CD8-positive, alpha-beta memory T cell (primary cell): Measurements from ENCODE around the gene PYGB. TPM values are rescaled to one million over a fixed set of nuclear protein-coding genes. Genes with fewer than 3 reads are reported as not detected.

Source experiments
- CTCF ChIA-PET: fragments of 350-600 bp; sonication (Branson Sonifier 250); formaldehyde crosslinking; loops from one replicate; lab custom pipeline; 2021; ENCODE audit warnings: antibody characterized with exemption; lab: Charles Lee
- POLR2A ChIA-PET: fragments of 350-600 bp; sonication (Branson Sonifier 250); formaldehyde crosslinking; loops from one replicate; lab custom pipeline; 2021; ENCODE audit warnings: antibody characterized with exemption; lab: Charles Lee
- DNase-seq, 5 donors: peaks; one replicate each; pipeline versions ENCODE4 v3.0.0 to v3.0.0-alpha.2; 2020 to 2022; ENCODE audit warnings: mixed read lengths in 1 of 5
- H3K27ac ChIP-seq: one replicate; pipeline ENCODE4 v1.7.0; 2013; ENCODE audit warnings: low read depth, mild to moderate bottlenecking, low read length, moderate library complexity
- H3K27me3 ChIP-seq: 2 replicates; pipeline ENCODE4 v1.7.0; 2013; ENCODE audit warnings: low read length, mild to moderate bottlenecking; ENCODE audit not compliant: insufficient read depth, poor library complexity, severe bottlenecking
- H3K36me3 ChIP-seq: 2 replicates; pipeline ENCODE4 v1.7.0; 2013; ENCODE audit warnings: mild to moderate bottlenecking, low read length, moderate library complexity; ENCODE audit not compliant: insufficient read depth
- H3K4me1 ChIP-seq: 2 replicates; pipeline ENCODE4 v1.7.0; 2013; ENCODE audit warnings: mild to moderate bottlenecking, low read length, moderate library complexity; ENCODE audit not compliant: insufficient read depth
- H3K4me3 ChIP-seq: 2 replicates; pipeline ENCODE4 v1.7.0; 2013; ENCODE audit warnings: mild to moderate bottlenecking, low read length
- H3K9me3 ChIP-seq: 2 replicates; pipeline ENCODE4 v1.7.0; 2013; ENCODE audit warnings: mild to moderate bottlenecking, low read length
- H3K27ac Mint-ChIP-seq, 8 donors: one replicate each; pipeline ENCODE4 v1.8.0; 2020 to 2021; ENCODE audit warnings: mixed read lengths in 8 of 8, mild to moderate bottlenecking in 6 of 8, inconsistent platforms in 3 of 8, moderate library complexity in 3 of 8
- H3K27me3 Mint-ChIP-seq, 2 donors: one replicate each; pipeline ENCODE4 v1.8.0; 2020 to 2021; ENCODE audit warnings: mixed read lengths in 2 of 2, mild to moderate bottlenecking in 1 of 2, moderate library complexity in 1 of 2
- H3K36me3 Mint-ChIP-seq, 3 donors: one replicate each; pipeline ENCODE4 v1.8.0; 2020 to 2021; ENCODE audit warnings: mixed read lengths in 3 of 3, inconsistent platforms in 1 of 3, mild to moderate bottlenecking in 1 of 3
- H3K4me1 Mint-ChIP-seq, 3 donors: one replicate each; pipeline ENCODE4 v1.8.0; 2020 to 2021; ENCODE audit warnings: mixed read lengths in 3 of 3, inconsistent platforms in 1 of 3, mild to moderate bottlenecking in 1 of 3
- H3K4me3 Mint-ChIP-seq, 7 donors: one replicate each; pipeline ENCODE4 v1.8.0; 2020 to 2021; ENCODE audit warnings: mixed read lengths in 7 of 7, mild to moderate bottlenecking in 6 of 7, moderate library complexity in 4 of 7, inconsistent platforms in 2 of 7
- H3K9me3 Mint-ChIP-seq, 5 donors: one replicate each; pipeline ENCODE4 v1.8.0; 2020 to 2022; ENCODE audit warnings: mixed read lengths in 5 of 5, mild to moderate bottlenecking in 3 of 5, moderate library complexity in 2 of 5, inconsistent platforms in 1 of 5
- polyA plus RNA-seq: library from polyadenylated mRNA; unstranded; fragments of 300-500 nt; fragmentation: Illumina TruSeq; gene quantifications from one replicate; pipeline ENCODE4 v1.2.3, GENCODE V29; 2021
- total RNA-seq, 2 experiments: library from RNA; stranded (reverse); gene quantifications; one replicate each; pipeline ENCODE4 v1.2.3, GENCODE V29; 2021

PYGB gene
- total and polyA plus RNA-seq, 3 experiments from 2014 or later = 32.5 to 35.7 (median 35.6) TPM

GRCh38 chr20:25222461-25223178 is 25.3 kb upstream of the PYGB start:
- Mint-ChIP-seq H3K27ac (peak overlapping the region in 1 of 8 donors; percentile 79), H3K27me3 (no peaks in the 10 kb centered on the region), H3K36me3 (peaks cover 0 to 50% (median 6%) of the 10 kb centered on the region in 3 donors), H3K4me3 (no peak overlapping the region), H3K9me3 (no peaks in the 10 kb centered on the region), H3K4me1 (peaks cover 0 to 3% (median 0%) of the 10 kb centered on the region in 3 donors)
- Histone ChIP-seq H3K4me1 (no peaks in the 10 kb centered on the region), H3K4me3 (no peak overlapping the region), H3K27me3 (no peaks in the 10 kb centered on the region), H3K36me3 (no peaks in the 10 kb centered on the region), H3K27ac (no peak overlapping the region), H3K9me3 (no peaks in the 10 kb centered on the region)
- POLR2A ChIA-PET = no interaction called here
- peak in 1 of 5 donors; percentile 20 for DNase-seq
- CTCF ChIA-PET = no interaction called here

DNA sequence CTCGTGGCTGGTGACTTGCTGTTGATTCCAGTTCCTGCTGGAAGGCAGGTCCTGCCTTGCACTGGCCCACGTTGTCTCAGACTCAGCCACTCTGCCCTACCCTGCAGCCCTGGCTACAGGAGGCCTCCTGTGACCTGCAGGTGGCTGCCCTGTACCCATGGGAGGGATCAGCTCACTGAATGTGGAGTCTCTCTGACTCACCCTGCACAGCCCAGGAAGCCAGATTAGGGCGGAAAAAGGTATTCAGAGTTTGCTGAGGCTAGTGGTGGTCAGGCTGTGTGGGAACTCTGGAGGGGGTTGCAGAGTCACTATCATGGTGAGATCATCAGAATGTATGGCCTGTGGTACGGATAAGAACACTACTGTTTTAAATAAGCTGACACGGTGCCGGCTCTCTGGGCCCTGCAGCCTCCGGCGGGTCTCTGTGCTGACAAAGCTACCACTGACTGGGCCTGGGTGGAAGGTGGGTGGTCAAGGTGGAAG is 24.7 kb upstream of the PYGB start:
- CTCF ChIA-PET = no interaction called here
- peak overlapping the region; percentile 31 for H3K27ac ChIP-seq
- no peak overlapping the region for H3K4me3 ChIP-seq
- DNase-seq = peak in 1 of 5 donors; percentile 45
- no peak overlapping the region for H3K4me3 Mint-ChIP-seq
- H3K4me1 Mint-ChIP-seq = peaks cover 0 to 3% (median 0%) of the 10 kb centered on the region in 3 donors
- peaks cover 0 to 44% (median 6%) of the 10 kb centered on the region in 3 donors for H3K36me3 Mint-ChIP-seq
- no peaks in the 10 kb centered on the region for H3K9me3 Mint-ChIP-seq
- H3K27me3 ChIP-seq = no peaks in the 10 kb centered on the region
- H3K9me3 ChIP-seq = no peaks in the 10 kb centered on the region
- peak overlapping the region in 3 of 8 donors; percentile 40 to 79 (median 56) for H3K27ac Mint-ChIP-seq
- no peaks in the 10 kb centered on the region for H3K4me1 ChIP-seq
- POLR2A ChIA-PET = no interaction called here
- no peaks in the 10 kb centered on the region for H3K27me3 Mint-ChIP-seq
- H3K36me3 ChIP-seq = no peaks in the 10 kb centered on the region

- Histone ChIP-seq H3K36me3 (no peaks in the 10 kb centered on the region), H3K9me3 (no peaks in the 10 kb centered on the region), H3K4me3 (no peak overlapping the region), H3K4me1 (no peaks in the 10 kb centered on the region), H3K27ac (peak overlapping the region; percentile 31), H3K27me3 (no peaks in the 10 kb centered on the region)
- POLR2A ChIA-PET = interaction anchor here (0.6 kb wide), 1 partner anchor 1833 kb away, joined by 3 read pairs; no protein-coding TSS in a partner anchor
- Mint-ChIP-seq H3K4me1 (peaks cover 0 to 3% (median 0%) of the 10 kb centered on the region in 3 donors), H3K27me3 (no peaks in the 10 kb centered on the region), H3K9me3 (no peaks in the 10 kb centered on the region), H3K36me3 (peaks cover 0 to 39% (median 6%) of the 10 kb centered on the region in 3 donors), H3K4me3 (no peak overlapping the region), H3K27ac (peak overlapping the region in 1 of 8 donors; percentile 76)
- CTCF ChIA-PET = no interaction called here
- DNase-seq = peak in 1 of 5 donors; percentile 23
Observed at GRCh38 chr20:25223765-25224720, 23.8 kb upstream of the PYGB start.

DNA sequence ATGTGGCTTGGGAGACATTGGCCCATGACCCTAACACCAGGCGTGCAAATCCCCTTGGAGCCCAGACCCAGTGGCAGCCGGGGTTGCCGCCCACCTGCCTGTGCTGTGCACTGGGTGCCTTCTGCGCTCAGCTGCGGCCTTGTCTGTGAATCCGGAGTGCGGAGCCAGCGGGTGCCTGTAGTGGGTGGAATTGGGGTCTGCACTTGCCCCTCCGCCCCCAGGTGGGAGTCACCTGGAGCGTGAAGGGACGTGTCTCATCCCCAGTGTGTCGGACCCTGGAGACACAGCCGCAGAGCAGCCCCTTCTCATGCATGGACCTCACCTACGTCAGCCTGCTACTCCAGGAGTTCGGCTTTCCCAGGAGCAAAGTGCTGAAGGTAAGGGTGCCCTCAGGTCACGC is 22.9 kb upstream of the PYGB start:
- Histone ChIP-seq H3K9me3 (no peaks in the 10 kb centered on the region), H3K27me3 (no peaks in the 10 kb centered on the region), H3K27ac (no peak overlapping the region), H3K4me3 (no peak overlapping the region), H3K4me1 (no peaks in the 10 kb centered on the region), H3K36me3 (no peaks in the 10 kb centered on the region)
- POLR2A ChIA-PET = no interaction called here
- DNase-seq = no peak
- Mint-ChIP-seq H3K36me3 (peaks cover 0 to 31% (median 6%) of the 10 kb centered on the region in 3 donors), H3K4me3 (no peak overlapping the region), H3K9me3 (no peaks in the 10 kb centered on the region), H3K27me3 (no peaks in the 10 kb centered on the region), H3K4me1 (peaks cover 0 to 3% (median 0%) of the 10 kb centered on the region in 3 donors), H3K27ac (no peak overlapping the region)
- CTCF ChIA-PET = no interaction called here

- ChIA-PET POLR2A (interaction anchor here (0.6 kb wide), 1 partner anchor 208 kb away, joined by 3 read pairs; no protein-coding TSS in a partner anchor), CTCF (no interaction called here)
- H3K36me3 ChIP-seq = no peaks in the 10 kb centered on the region
- no peaks in the 10 kb centered on the region for H3K4me1 ChIP-seq
- H3K27me3 ChIP-seq = no peaks in the 10 kb centered on the region
- peak overlapping the region in 2 of 8 donors; percentile 38 to 82 for H3K27ac Mint-ChIP-seq
- H3K4me1 Mint-ChIP-seq = peaks cover 0 to 3% (median 0%) of the 10 kb centered on the region in 3 donors
- no peaks in the 10 kb centered on the region for H3K9me3 ChIP-seq
- H3K36me3 Mint-ChIP-seq = peaks cover 0 to 31% (median 6%) of the 10 kb centered on the region in 3 donors
- H3K4me3 Mint-ChIP-seq = no peak overlapping the region
- DNase-seq = no peak
- H3K9me3 Mint-ChIP-seq = no peaks in the 10 kb centered on the region
- H3K27ac ChIP-seq = no peak overlapping the region
- no peaks in the 10 kb centered on the region for H3K27me3 Mint-ChIP-seq
- H3K4me3 ChIP-seq = no peak overlapping the region
Observed at GRCh38 chr20:25225642-25226432, 22.0 kb upstream of the PYGB start.

DNA sequence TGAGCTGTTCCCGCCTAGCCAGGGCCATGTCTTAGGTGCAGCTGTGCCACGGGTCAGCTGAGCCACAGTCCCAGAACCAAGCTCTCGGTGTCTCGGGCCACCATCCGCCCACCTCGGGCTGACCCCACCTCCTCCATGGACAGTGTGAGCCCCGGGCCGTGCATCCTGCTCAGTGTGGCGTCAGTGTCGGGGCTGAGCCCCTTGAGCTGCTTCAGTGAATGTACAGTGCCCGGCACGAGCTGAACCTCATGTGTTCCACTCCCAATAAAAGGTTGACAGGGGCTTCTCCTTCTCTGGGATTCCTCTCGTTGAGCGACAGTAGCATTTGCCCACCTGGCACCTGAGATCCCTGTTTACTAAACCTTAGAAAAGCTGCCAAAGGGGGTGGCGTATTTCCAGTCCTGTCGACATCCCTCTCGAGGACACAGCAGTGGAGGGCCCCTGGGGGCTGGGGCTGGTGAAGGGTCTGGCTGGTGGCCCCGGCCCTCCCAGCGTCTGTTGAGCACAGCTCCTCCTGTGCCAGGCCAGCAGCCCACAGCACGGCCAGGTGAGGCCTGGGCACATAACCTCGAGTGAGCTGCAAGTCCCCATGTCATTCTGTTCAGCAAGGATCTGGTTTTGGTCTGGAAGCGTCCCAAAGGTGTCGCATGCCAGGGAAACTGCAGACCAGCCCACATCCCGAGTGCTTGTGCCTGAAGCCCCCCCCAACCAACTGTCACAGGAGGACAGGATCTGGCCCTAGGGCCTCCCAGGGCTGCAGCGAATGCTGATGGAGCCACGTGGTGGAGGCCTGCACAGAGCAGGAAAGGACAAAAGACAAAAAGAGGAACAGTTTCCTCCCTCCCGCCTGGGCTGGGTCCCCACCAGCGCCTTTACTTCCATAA is 21.2 kb upstream of the PYGB start:
- Histone ChIP-seq H3K9me3 (no peaks in the 10 kb centered on the region), H3K27ac (no peak overlapping the region), H3K4me1 (no peaks in the 10 kb centered on the region), H3K36me3 (no peaks in the 10 kb centered on the region), H3K4me3 (no peak overlapping the region), H3K27me3 (no peaks in the 10 kb centered on the region)
- ChIA-PET CTCF (no interaction called here), POLR2A (interaction anchor here (0.6 kb wide), 1 partner anchor 207 kb away, joined by 3 read pairs; no protein-coding TSS in a partner anchor)
- H3K27ac Mint-ChIP-seq = no peak overlapping the region
- DNase-seq = no peak
- no peaks in the 10 kb centered on the region for H3K27me3 Mint-ChIP-seq
- no peaks in the 10 kb centered on the region for H3K9me3 Mint-ChIP-seq
- H3K4me1 Mint-ChIP-seq = peaks cover 0 to 3% (median 0%) of the 10 kb centered on the region in 3 donors
- peaks cover 0 to 28% (median 6%) of the 10 kb centered on the region in 3 donors for H3K36me3 Mint-ChIP-seq
- H3K4me3 Mint-ChIP-seq = no peak overlapping the region
